Natural killer cell (primary cell): ENCODE measurements around the gene SPINK1. TPM values are rescaled to one million over a fixed set of nuclear protein-coding genes. Genes with fewer than 3 reads are reported as not detected.
"Not testable (repeated sequence)": the region's sequence is repeated elsewhere in the genome, so short reads cannot be mapped to it uniquely, and the experiment has no call there.

Source experiments
- ATAC-seq, 3 donors: fragments of 150-1000 bp in 2 of 3; fragments of 200-7000 bp in 1 of 3; cut with Tn5 transposase; 1 replicate in 1 of 3; 2 replicates in 2 of 3; pipeline ENCODE4 v1.10.0; 2021; ENCODE audit warnings: mild to moderate bottlenecking in 2 of 3, moderate library complexity in 2 of 3
- DNase-seq, 2 donors: peaks; one replicate each; pipeline versions ENCODE4 v3.0.0 to v3.0.0-alpha.2; 2013 to 2021; ENCODE audit warnings: mixed read lengths in 1 of 2
- H3K27ac ChIP-seq: one replicate; pipeline ENCODE4 v1.5.1; 2013; ENCODE audit warnings: mild to moderate bottlenecking, low read length
- H3K27me3 ChIP-seq: one replicate; pipeline ENCODE4 v1.6.1; 2013; ENCODE audit warnings: low read length; ENCODE audit not compliant: control insufficient read depth, insufficient read depth
- H3K36me3 ChIP-seq: one replicate; pipeline ENCODE4 v1.6.1; 2013; ENCODE audit warnings: low read length; ENCODE audit not compliant: control insufficient read depth, insufficient read depth
- H3K4me1 ChIP-seq: one replicate; pipeline ENCODE4 v1.6.1; 2013; ENCODE audit warnings: low read length; ENCODE audit not compliant: control insufficient read depth, insufficient read depth
- H3K4me3 ChIP-seq: one replicate; pipeline ENCODE4 v1.5.1; 2013; ENCODE audit warnings: low read length
- H3K9me3 ChIP-seq: one replicate; pipeline ENCODE4 v1.6.1; 2013; ENCODE audit warnings: low read length; ENCODE audit not compliant: control insufficient read depth, insufficient read depth
- H3K27ac Mint-ChIP-seq, 2 donors: one replicate each; pipeline ENCODE4 v1.8.0; 2022; ENCODE audit warnings: mild to moderate bottlenecking in 2 of 2, mixed read lengths in 2 of 2, moderate library complexity in 1 of 2
- H3K27me3 Mint-ChIP-seq, 2 donors: one replicate each; pipeline ENCODE4 v1.8.0; 2022; ENCODE audit warnings: low read depth in 2 of 2, mixed read lengths in 2 of 2
- H3K36me3 Mint-ChIP-seq: one replicate; pipeline ENCODE4 v1.8.0; 2022; ENCODE audit warnings: mixed read lengths
- H3K4me1 Mint-ChIP-seq, 2 donors: one replicate each; pipeline ENCODE4 v1.8.0; 2022; ENCODE audit warnings: mixed read lengths in 2 of 2
- H3K4me3 Mint-ChIP-seq: one replicate; pipeline ENCODE4 v1.8.0; 2022; ENCODE audit warnings: mild to moderate bottlenecking, moderate library complexity, mixed read lengths
- H3K9me3 Mint-ChIP-seq, 2 donors: one replicate each; pipeline ENCODE4 v1.8.0; 2022; ENCODE audit warnings: mixed read lengths in 2 of 2
- CTCF ChIP-seq: fragments of 200-600 bp; IDR thresholded peaks from one replicate; pipeline ENCODE4 v1.8.0; 2022; ENCODE audit warnings: antibody characterized with exemption
- WGBS: methylation state at CpG from one replicate; pipeline ENCODE4 v1.1.7; 2013; ENCODE audit warnings: missing lambda C conversion rate; ENCODE audit not compliant: insufficient coverage; 5-methylcytosine and 5-hydroxymethylcytosine counted together
- intact Hi-C: fragments of 100-400 bp; cut with micrococcal nuclease; formaldehyde crosslinking; loops from one replicate; pipeline ENCODE4 v1.14.2; 2022
- total RNA-seq, 4 donors: library from RNA; stranded (reverse); fragments of 120-200 nt in 1 of 4; gene quantifications; one replicate each; pipeline versions ENCODE4 v1.2.3 to v1.2.4, GENCODE V29; 2013 to 2022

SPINK1 gene
- total RNA-seq, 3 donors from 2014 or later (not counting 1 experiment from before 2014, with no cell fraction given), result not detected

DNA sequence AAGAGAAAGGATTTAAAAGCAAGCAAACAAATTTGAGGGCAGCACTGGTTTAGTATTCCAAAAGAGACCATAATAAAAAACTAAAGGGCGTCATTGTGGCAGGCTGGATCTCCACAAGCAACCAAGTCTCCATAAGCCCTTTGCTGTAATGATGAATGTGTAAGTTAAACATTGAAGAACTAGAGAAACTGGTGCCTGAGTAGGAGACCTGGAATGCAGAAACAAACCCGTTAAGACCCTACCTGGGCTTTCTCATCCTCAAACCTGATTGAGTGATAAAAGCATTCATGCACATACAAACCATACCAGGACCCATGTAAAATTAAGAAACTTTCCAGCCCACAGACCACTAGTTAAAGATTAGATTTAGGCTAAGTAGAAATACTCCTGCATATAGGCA lies 45.2 kb upstream of the SPINK1 start:
- no peaks in the 10 kb centered on the region for H3K4me1 ChIP-seq
- Mint-ChIP-seq H3K27ac (no peak overlapping the region), H3K4me3 (no peak overlapping the region), H3K9me3 (no peaks in the 10 kb centered on the region), H3K36me3 (no peaks in the 10 kb centered on the region), H3K27me3 (peaks cover 7 to 15% of the 10 kb centered on the region in 2 donors), H3K4me1 (no peaks in the 10 kb centered on the region)
- no peak overlapping the region for H3K27ac ChIP-seq
- TF ChIP-seq CTCF, result no peak
- intact Hi-C loops, result no loop called here
- H3K36me3 ChIP-seq, result no peaks in the 10 kb centered on the region
- no peak for ATAC-seq
- H3K4me3 ChIP-seq, result no peak overlapping the region
- no peaks in the 10 kb centered on the region for H3K27me3 ChIP-seq
- no peak for DNase-seq
- WGBS, result 95% methylated on average over 2 of the region's 2 CpGs
- no peaks in the 10 kb centered on the region for H3K9me3 ChIP-seq

DNA sequence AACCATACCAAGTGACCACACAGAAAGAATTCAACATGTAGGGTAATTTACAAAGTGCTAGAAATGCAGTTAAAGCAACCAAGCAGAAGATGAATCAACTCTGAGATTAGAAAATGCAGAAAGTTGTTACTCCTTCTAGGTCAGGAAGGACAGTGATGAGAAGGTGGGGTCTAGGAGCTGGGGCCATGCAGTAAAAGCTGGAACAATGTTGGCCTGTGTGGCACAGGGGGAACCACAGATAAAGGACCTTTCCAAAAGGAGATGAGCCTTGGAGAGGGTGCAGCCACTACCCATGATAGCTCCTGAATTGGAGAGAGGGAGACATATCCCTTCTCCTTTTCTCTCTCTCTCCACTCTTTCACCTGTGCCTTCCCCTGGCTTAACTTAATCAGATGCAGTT lies 44.7 kb upstream of the SPINK1 start:
- Mint-ChIP-seq H3K27me3 (peaks cover 7 to 14% of the 10 kb centered on the region in 2 donors), H3K27ac (no peak overlapping the region), H3K4me3 (no peak overlapping the region), H3K4me1 (no peaks in the 10 kb centered on the region), H3K9me3 (no peaks in the 10 kb centered on the region), H3K36me3 (no peaks in the 10 kb centered on the region)
- ATAC-seq, result no peak
- intact Hi-C loops, result no loop called here
- H3K4me3 ChIP-seq, result no peak overlapping the region
- TF ChIP-seq CTCF, result no peak
- H3K9me3 ChIP-seq, result no peaks in the 10 kb centered on the region
- DNase-seq, result no peak
- H3K27ac ChIP-seq, result no peak overlapping the region
- H3K4me1 ChIP-seq, result no peaks in the 10 kb centered on the region
- H3K36me3 ChIP-seq, result no peaks in the 10 kb centered on the region
- no peaks in the 10 kb centered on the region for H3K27me3 ChIP-seq

- Mint-ChIP-seq H3K9me3 (no peaks in the 10 kb centered on the region), H3K27me3 (peaks cover 7 to 8% of the 10 kb centered on the region in 2 donors), H3K4me3 (no peak overlapping the region), H3K36me3 (no peaks in the 10 kb centered on the region), H3K27ac (no peak overlapping the region), H3K4me1 (no peaks in the 10 kb centered on the region)
- Histone ChIP-seq H3K9me3 (no peaks in the 10 kb centered on the region), H3K36me3 (no peaks in the 10 kb centered on the region), H3K4me3 (no peak overlapping the region), H3K27me3 (no peaks in the 10 kb centered on the region), H3K4me1 (no peaks in the 10 kb centered on the region), H3K27ac (no peak overlapping the region)
- no peak for DNase-seq
- WGBS, result 62% methylated on average over 3 of the region's 3 CpGs
- intact Hi-C loops, result no loop called here
- TF ChIP-seq CTCF, result no peak
- ATAC-seq, result no peak
Measured at GRCh38 chr5:147874910-147875367, 43.5 kb upstream of the SPINK1 start.

GRCh38 chr5:147874118-147874875 lies 42.8 kb upstream of the SPINK1 start:
- DNase-seq, H3K4me3 ChIP-seq, H3K4me1 Mint-ChIP-seq, H3K27me3 Mint-ChIP-seq, H3K36me3 ChIP-seq, H3K27ac Mint-ChIP-seq, H3K27me3 ChIP-seq, H3K4me3 Mint-ChIP-seq, intact Hi-C loops, H3K4me1 ChIP-seq, H3K9me3 ChIP-seq, H3K9me3 Mint-ChIP-seq, H3K36me3 Mint-ChIP-seq, ATAC-seq, H3K27ac ChIP-seq: not testable (repeated sequence)
- WGBS, result 83% methylated on average over 5 of the region's 8 CpGs

DNA sequence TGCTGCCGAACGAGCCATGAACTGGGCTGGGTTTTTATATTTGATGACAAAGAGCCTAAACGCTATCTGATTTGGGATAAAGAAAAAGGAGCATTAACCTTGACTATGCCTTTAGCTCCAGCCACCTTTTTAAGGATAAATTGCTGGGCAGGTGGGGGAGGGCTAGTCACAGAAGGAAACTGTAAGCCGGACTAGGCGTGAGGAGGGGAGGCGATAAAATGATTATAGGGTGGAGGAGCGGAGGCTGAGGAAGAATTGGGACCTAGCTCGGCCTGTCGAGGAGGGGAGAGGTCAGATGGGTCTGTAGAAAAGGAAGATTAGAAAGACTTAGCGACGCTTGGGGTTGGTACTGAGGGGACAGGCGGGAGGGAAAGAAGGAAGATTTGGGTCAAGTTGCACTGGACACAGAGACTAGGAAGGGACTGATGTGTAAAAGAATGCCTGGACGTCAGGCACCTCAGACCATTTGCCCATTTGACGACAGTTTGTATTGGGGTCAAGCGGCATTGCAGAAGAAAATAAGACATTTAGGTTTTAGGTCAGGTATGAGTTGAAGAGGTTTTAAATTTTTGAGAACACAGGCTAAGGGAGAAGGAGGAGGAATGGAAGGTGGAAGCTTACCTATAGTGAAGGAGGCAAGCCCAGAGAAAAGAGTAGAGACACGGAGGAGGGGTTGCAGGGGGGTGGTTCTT lies 41.4 kb upstream of the SPINK1 start:
- 88% methylated on average over 16 of the region's 16 CpGs for WGBS
- H3K36me3 Mint-ChIP-seq, H3K27ac ChIP-seq, intact Hi-C loops, DNase-seq, H3K9me3 Mint-ChIP-seq, H3K4me1 ChIP-seq, H3K27me3 ChIP-seq, H3K27ac Mint-ChIP-seq, H3K36me3 ChIP-seq, H3K4me3 Mint-ChIP-seq, ATAC-seq, H3K9me3 ChIP-seq, H3K27me3 Mint-ChIP-seq, H3K4me3 ChIP-seq, H3K4me1 Mint-ChIP-seq: not testable (repeated sequence)
